SU-DHL-6 (cell line): Measurements from ENCODE around the gene AEBP1.

Experiments
- H2AFZ ChIP-seq: fragments of 200-600 bp; sonication (generic); 2 replicates; pipeline ENCODE4 v1.6.1; 2014; ENCODE audit warnings: low read depth, mild to moderate bottlenecking, moderate library complexity, mixed read lengths, antibody characterized with exemption, low read length; ENCODE audit not compliant: severe bottlenecking
- H3F3A ChIP-seq: fragments of 200-600 bp; shearing (Covaris generic); 2 replicates; pipeline ENCODE4 v1.6.0; 2016; ENCODE audit warnings: antibody characterized with exemption, mild to moderate bottlenecking; ENCODE audit not compliant: insufficient read depth
- H3K27ac ChIP-seq: fragments of 200-600 bp; sonication (generic); 2 replicates; pipeline ENCODE4 v1.5.1; 2016; ENCODE audit warnings: low read depth, mild to moderate bottlenecking, low read length, moderate library complexity, mixed read lengths
- H3K27me3 ChIP-seq: fragments of 200-600 bp; sonication (generic), shearing (Covaris generic); 2 replicates; pipeline ENCODE4 v1.6.0; 2014; ENCODE audit warnings: mild to moderate bottlenecking, low read length
- H3K36me3 ChIP-seq: fragments of 200-600 bp; sonication (generic); 2 replicates; pipeline ENCODE4 v1.6.1; 2014; ENCODE audit warnings: mild to moderate bottlenecking, low read length, mixed read lengths
- H3K4me2 ChIP-seq: fragments of 300-600, 200-600 bp; shearing (Covaris generic), sonication (generic); 2 replicates; pipeline ENCODE4 v1.6.0; 2014; ENCODE audit warnings: low read length, low read depth, mild to moderate bottlenecking; ENCODE audit not compliant: poor library complexity, severe bottlenecking
- H3K4me3 ChIP-seq: fragments of 200-600 bp; sonication (generic); 2 replicates; pipeline ENCODE4 v1.5.1; 2014; ENCODE audit warnings: antibody characterized with exemption, low read length, mild to moderate bottlenecking, mixed read lengths; ENCODE audit not compliant: insufficient read depth, poor library complexity, severe bottlenecking
- H3K79me2 ChIP-seq: fragments of 200-600 bp; sonication (generic); 2 replicates; pipeline ENCODE4 v1.6.1; 2014; ENCODE audit warnings: mild to moderate bottlenecking, low read length, moderate library complexity; ENCODE audit not compliant: insufficient read depth
- H3K9ac ChIP-seq: fragments of 200-600 bp; sonication (generic); 2 replicates; pipeline ENCODE4 v1.7.0; 2014; ENCODE audit warnings: mild to moderate bottlenecking, low read length
- H3K9me2 ChIP-seq: fragments of 200-600 bp; sonication (generic); replicated peaks from 2 replicates; pipeline ENCODE4 v1.6.1; 2014; ENCODE audit warnings: low read length; ENCODE audit not compliant: insufficient read depth
- H3K9me3 ChIP-seq: fragments of 200-600 bp; sonication (generic); 2 replicates; pipeline ENCODE4 v1.6.1; 2014; ENCODE audit warnings: low read length, mixed read lengths; ENCODE audit not compliant: insufficient read depth
- H4K20me1 ChIP-seq: fragments of 200-600 bp; sonication (generic); 2 replicates; pipeline ENCODE4 v1.6.1; 2014; ENCODE audit warnings: low read depth, mild to moderate bottlenecking, antibody characterized with exemption, low read length, moderate library complexity, mixed read lengths
- EZH2phosphoT487 ChIP-seq: fragments of 200-600 bp; sonication (generic), shearing (Covaris generic); conservative IDR thresholded peaks from 2 replicates; pipeline ENCODE4 v1.6.1; 2018; ENCODE audit warnings: mild to moderate bottlenecking, antibody characterized with exemption, low read length, moderate library complexity, mixed read lengths
- TF ChIP-seq, protein P1 (sequence below): fragments of 200-600 bp; sonication (generic); IDR thresholded peaks from one replicate; pipeline ENCODE4 v1.5.1; 2017; ENCODE audit warnings: antibody characterized with exemption, mild to moderate bottlenecking, low read length, moderate library complexity; ENCODE audit not compliant: insufficient read depth, poor library complexity, severe bottlenecking

The AEBP1 gene

DNA sequence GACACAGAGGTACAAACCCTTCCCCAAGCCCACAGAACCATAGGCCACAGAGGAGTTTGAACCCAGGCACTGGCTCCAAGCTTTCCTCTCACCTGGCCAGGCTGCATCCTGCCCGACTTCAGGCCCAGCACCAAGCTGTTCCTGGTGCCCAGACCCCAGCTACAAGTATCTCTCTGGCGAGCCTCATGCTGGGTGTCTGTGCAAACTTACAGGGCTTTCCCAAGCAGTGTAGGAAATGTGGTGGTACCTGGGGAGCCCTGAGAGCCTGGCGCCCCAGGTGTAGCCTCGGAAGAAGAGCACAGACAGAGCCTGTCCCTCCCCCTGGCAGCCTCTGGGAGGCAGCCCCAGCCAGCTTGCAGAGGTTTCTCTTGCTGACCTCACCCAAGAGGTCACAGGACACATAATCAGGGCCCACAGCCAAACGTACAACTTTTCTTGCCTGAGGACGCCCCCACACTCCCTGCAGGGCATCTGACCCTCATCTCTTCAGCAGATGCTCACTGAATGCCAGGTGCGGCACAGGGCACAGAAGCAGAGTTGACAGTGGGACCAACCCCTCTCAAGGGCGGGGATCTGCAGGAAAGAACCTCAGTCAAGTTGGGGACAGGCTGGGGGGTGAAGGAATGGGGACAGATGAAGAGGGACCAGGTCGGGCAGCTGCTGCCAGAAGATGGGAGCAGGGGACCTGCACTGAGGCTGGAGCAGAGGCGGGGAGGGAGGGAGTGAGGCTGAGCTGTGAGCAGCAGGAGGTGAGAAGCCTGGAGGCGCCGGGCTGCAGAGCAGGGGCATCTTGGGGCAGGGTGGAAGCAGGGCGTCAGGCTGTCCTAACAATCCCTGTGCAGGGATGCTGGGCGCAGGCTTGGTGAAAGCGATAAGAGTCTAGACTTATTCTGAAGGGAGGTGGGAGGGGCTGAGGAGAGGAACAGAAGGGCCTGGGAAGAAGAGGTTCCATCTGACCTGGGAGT, 53.3 kb downstream of the AEBP1 start:
- Histone ChIP-seq H3K9me3 (no peaks in the 10 kb centered on the region), H3K4me3 (no peak overlapping the region)

GRCh38 chr7:44158096-44158872, 54.1 kb downstream of the AEBP1 start:
- Histone ChIP-seq H3K9me2 (no peaks in the 10 kb centered on the region), H3K36me3 (no peaks in the 10 kb centered on the region), H3K4me2 (no peak overlapping the region), H3K27ac (no peak overlapping the region), H3F3A (no peaks in the 10 kb centered on the region), H2AFZ (no peak overlapping the region), H3K9ac (no peak overlapping the region), H3K27me3 (no peaks in the 10 kb centered on the region), H3K79me2 (no peaks in the 10 kb centered on the region), H3K4me3 (no peak overlapping the region), H3K9me3 (no peaks in the 10 kb centered on the region), H4K20me1 (no peaks in the 10 kb centered on the region)
- TF ChIP-seq, protein P1, sequence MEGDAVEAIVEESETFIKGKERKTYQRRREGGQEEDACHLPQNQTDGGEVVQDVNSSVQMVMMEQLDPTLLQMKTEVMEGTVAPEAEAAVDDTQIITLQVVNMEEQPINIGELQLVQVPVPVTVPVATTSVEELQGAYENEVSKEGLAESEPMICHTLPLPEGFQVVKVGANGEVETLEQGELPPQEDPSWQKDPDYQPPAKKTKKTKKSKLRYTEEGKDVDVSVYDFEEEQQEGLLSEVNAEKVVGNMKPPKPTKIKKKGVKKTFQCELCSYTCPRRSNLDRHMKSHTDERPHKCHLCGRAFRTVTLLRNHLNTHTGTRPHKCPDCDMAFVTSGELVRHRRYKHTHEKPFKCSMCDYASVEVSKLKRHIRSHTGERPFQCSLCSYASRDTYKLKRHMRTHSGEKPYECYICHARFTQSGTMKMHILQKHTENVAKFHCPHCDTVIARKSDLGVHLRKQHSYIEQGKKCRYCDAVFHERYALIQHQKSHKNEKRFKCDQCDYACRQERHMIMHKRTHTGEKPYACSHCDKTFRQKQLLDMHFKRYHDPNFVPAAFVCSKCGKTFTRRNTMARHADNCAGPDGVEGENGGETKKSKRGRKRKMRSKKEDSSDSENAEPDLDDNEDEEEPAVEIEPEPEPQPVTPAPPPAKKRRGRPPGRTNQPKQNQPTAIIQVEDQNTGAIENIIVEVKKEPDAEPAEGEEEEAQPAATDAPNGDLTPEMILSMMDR: no peak
- TF ChIP-seq EZH2phosphoT487: no peak

More for the DNA sequence above, 53.3 kb downstream of the AEBP1 start:
- H3K27me3 ChIP-seq: no peaks in the 10 kb centered on the region
- H2AFZ ChIP-seq: no peak overlapping the region
- no peaks in the 10 kb centered on the region for H3F3A ChIP-seq
- no peak overlapping the region for H3K9ac ChIP-seq
- H3K4me2 ChIP-seq: no peak overlapping the region
- no peaks in the 10 kb centered on the region for H3K9me2 ChIP-seq
- no peaks in the 10 kb centered on the region for H4K20me1 ChIP-seq
- no peaks in the 10 kb centered on the region for H3K79me2 ChIP-seq
- TF ChIP-seq, protein P1: no peak
- TF ChIP-seq EZH2phosphoT487: no peak
- no peaks in the 10 kb centered on the region for H3K36me3 ChIP-seq
- H3K27ac ChIP-seq: no peak overlapping the region

DNA sequence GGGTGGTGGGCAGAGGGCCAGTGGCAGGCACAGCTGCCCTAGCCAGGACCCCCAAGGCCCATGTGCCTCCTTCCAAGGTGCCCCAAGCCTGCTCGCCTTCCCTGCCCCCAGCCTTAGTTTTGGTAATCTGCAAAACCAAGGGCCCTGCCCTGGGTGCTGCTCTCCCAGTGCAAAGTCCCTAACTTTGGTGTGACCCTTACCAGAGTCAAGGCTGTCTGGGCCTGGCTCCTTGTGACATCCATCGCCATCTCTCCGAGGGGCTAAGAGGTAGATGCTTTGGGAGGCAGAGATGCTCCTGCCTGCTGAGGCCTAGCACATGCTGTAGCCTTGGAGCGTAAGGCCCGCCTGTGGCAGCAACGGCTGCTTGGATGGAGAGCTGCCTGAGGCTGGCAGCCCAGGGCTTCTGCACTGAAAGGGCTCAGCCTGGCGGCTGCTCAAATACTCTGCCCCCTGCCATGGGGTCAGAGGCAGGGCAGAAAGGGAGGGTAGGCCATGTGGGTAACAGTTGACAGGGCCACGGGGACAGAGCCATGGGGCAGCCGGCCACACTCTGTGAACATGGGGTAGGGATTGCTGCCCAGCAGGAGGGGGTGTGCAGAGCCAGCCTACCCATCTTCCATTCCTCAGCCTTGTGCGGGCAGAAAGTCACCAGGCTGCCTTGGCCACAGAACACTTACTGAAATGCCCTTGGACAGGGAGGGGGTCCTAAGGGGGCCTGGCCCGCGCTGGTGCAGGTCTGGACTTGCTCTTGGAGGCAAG, 54.9 kb downstream of the AEBP1 start:
- Histone ChIP-seq H3K27me3 (no peaks in the 10 kb centered on the region), H3K36me3 (no peaks in the 10 kb centered on the region), H3K4me2 (no peak overlapping the region), H3K4me3 (no peak overlapping the region), H3K27ac (no peak overlapping the region), H4K20me1 (no peaks in the 10 kb centered on the region), H3K79me2 (no peaks in the 10 kb centered on the region), H3K9ac (no peak overlapping the region), H3K9me2 (no peaks in the 10 kb centered on the region), H2AFZ (no peak overlapping the region), H3F3A (no peaks in the 10 kb centered on the region), H3K9me3 (no peaks in the 10 kb centered on the region)
- no peak for TF ChIP-seq EZH2phosphoT487
- TF ChIP-seq, protein P1: no peak
